GM18505 (cell line): ENCODE results near the gene MYOG.

Source experiments
- ATAC-seq: cut with Tn5 transposase; IDR thresholded peaks from one replicate; pipeline ENCODE4 v1.9.1; 2021; ENCODE audit not compliant: unreplicated experiment
- POLR2A ChIP-seq: IDR thresholded peaks from 4 replicates; pipeline ENCODE4 v1.6.1; 2011; ENCODE audit warnings: borderline replicate concordance; ENCODE audit not compliant: insufficient read depth, insufficient read length; ENCODE audit errors: extremely low read depth

The MYOG gene

DNA sequence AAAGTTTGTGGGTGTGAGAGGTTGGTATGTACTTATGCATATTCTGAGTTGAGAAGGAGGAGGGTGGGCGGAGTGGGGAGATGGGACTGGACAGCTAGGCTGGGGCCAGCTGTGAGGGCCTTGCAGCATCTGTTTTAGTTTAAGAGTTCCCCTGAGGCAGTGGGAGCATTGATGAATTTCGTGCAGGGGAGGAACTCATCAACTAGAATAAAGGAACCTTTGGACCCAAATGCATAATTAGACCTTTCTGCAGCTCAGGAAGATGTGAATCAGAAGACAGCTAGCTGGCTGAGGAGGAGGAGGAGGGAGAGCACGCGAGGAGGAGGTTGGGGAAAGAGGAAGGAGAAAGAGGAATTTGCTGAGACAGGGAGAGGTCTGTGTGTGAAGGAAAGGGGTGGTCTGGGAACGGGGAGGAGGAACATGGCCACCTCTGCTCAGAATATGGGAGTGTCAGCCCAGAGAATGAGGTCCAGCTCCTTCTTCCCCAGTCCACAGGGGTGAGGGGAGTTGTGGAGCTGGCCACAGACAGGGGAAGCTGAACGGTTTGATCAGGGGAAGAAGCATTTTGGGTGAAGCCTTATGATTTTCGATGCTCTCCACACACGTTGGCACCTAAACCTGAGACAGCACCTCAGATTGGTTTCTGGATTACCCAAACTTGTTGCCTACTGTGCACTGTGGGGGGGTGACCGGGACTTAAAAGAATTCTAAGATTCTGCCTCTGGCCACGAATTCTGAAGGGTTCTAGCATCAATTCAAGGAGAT is 27.7 kb downstream of the MYOG start:
- TF ChIP-seq POLR2A: no peak
- ATAC-seq: no peak

DNA sequence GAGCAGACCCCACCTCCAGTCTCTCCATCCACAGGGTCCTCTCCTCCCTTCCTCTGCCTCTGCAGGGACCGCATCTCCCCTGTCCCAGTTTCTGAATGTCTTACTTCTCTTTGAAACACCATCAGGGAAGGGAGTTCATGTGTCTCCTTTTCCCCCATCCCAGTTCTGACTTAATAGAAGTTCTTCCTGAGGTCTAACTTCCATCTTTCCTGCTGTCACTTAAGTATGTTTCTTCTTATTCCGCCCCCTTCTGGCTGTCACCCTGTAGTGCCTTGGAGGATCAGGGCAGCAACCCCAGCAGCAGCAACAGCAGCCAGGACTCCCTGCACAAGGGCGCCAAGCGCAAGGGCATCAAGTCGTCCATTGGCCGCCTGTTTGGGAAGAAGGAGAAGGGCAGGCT is 29.3 kb downstream of the MYOG start:
- no peak for TF ChIP-seq POLR2A
- no peak for ATAC-seq

DNA sequence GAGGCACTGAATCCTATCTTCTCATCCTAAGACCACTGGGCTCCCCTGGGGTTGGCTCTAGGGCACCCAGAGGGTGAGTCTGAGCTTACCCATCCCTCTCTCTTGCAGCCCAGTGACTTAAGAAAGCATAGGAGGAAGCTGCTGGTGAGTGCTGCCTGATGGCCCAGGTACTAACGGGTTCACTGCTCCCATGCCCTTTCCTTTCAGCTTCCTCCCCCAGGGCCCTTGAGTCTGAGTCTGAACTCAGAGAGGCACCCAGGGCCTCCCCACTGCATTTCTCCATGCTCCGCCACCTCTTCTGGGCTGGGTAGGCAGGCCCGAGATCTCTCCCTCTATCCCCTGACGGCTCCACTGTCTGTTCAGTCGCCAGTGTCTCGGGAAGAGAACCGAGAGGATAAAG is 29.8 kb downstream of the MYOG start:
- no peak for ATAC-seq
- TF ChIP-seq POLR2A: no peak

DNA sequence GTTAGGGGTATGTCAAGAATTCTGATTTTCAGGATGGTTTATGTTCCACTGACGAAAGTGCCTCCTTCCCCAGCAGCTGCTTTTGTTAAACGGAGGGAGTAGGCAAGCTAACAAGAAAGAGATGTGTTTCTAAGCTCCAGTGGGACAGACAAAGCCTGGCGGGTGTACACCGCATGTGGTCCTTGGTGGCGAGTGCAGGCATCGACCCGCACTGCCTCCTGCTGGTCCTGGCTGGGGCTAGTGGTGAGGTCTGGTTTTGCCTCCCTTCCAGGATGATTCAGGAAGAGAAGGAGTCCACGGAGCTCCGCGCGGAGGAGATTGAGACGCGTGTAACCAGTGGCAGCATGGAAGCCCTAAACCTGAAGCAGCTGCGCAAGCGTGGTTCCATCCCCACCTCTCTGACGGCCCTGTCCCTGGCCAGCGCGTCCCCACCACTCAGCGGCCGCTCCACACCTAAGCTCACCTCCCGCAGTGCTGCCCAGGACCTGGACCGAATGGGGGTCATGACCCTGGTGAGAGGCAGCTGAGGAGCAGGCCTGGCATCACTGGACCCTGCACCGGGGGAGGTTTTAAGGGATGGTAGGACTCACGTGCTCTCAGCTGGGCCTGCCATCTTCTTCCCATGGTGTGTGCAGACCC is 30.5 kb downstream of the MYOG start:
- TF ChIP-seq POLR2A: no peak
- no peak for ATAC-seq

DNA sequence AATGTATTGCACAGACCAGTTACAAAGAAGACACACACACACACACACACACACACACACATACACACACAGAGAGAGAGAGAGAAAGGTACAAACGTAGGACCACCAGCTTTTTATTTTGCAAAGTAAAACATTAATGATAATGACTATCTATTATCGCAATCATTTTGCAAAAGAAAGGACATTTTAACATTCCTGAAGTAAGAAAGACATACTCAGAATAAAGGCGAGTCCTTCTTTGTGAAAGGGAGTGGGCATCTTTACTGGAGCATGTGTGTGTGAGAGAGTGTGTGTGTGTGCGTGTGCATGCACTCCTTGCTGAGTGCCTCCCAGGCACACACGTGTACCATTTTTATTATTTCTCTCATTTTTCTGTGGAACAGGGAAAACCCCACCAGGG is 31.2 kb downstream of the MYOG start:
- no peak for TF ChIP-seq POLR2A
- no peak for ATAC-seq

DNA sequence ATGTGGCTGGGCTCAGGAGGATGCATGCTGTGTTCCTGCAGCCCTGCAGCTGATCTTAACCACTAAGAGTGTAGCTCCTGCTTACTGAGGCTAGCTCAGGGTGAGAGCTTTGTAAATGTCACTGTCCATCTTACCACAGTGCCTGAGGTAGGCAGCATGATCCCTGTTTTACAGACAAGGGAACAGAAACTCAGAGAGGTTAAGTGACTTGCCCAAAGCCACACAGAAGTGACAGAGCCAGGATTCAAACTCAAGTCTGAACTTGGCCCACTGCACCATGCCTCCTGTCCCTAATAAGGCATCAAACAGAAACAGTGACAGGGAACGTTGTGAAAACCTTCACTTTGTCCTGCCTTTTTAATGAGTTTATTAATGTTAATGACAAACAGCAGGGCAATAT is 31.6 kb downstream of the MYOG start:
- no peak for ATAC-seq

DNA sequence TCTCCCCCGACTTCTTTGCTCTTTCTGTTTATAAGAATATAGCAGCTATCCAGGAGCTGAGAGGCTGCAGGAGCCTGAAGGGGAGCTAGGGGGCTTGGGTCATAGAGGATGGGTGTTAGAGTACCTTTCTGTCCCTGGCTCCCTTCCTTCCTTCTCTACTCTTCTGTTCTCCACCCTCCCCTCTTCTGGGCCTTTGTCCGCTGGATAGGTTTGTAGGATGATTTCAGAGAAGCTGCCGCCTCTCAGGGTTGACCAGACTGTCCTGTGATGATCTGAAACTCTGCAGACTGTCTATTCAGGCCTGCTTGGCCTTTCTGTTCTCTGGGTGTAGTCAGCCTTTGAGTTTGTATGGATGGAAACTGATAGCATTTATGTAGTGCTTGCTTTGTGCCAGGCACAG is 33.2 kb downstream of the MYOG start:
- TF ChIP-seq POLR2A: no peak
- ATAC-seq: no peak

More for the DNA sequence above, 31.6 kb downstream of the MYOG start:
- no peak for TF ChIP-seq POLR2A

DNA sequence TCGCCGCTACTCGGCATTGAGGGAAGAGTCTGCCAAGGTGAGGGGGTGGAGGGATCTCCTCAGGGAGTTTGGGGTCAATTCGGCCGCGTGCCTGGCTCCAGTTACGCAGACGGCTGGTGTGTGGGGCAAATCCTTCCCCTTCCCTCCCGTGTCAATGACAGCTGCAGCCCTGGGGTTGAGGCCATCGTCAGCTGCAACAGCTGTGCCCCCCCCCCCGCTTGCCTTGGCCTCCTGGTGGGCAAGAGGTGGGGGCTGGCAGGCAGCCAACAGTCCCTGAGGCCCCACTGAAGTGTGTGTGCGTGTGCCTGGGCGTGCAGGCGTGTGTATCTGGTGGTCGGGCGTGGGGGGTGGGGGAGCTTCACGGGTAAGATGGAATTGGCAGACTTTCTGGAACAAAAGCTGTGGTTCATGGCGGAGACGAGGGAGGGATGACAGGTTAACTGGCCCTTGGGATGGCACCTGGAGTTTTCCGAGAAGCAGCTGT is 33.9 kb downstream of the MYOG start:
- no peak for TF ChIP-seq POLR2A
- ATAC-seq: no peak

DNA sequence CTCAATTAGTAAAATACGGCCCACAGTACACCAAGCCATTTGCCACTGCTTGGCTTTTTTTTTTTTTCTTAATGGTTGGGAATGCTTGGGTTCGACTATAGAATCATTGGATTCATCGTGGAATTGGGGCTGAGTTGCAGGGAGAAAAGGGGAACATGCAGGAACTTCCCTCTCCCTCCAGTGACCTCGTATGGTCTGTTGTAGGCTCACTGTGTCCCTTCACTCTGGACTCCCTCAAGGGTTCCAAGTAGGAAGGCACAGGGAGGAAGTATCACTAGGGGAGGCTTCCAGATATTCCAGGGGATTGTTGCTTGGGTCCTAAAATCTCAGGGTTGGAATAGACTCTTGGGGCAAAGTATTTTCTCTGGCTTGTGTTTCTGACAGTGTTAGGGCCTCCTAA is 35.0 kb downstream of the MYOG start:
- no peak for ATAC-seq
- no peak for TF ChIP-seq POLR2A

DNA sequence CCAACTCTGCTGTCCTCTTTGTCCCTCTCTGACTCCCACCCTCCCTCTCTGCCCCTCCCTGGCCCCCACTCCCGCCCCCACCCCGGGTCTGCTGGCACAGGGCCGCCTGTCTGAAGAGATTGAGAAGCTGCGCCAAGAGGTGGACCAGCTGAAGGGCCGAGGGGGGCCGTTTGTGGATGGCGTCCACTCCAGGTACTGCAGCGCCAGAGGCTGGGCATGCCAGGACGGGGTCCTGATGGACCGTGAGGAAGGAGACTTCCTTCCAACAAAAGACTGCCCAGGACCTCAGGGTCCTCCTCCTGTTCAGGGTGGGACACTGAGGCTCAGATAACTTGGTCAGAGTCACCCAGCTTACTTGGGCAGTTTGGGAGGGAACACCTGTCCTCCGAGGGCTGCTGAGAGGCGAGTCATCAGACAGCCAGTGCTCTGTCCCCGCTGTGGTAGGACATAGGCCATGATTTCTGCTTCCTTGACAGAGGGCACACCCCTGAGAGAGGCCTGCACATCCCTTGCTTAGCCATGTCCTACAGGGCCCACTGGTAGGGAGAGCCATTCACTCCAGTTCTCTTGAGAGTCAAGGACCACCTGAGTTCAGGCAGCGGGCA is 36.1 kb downstream of the MYOG start:
- no peak for TF ChIP-seq POLR2A
- no peak for ATAC-seq

DNA sequence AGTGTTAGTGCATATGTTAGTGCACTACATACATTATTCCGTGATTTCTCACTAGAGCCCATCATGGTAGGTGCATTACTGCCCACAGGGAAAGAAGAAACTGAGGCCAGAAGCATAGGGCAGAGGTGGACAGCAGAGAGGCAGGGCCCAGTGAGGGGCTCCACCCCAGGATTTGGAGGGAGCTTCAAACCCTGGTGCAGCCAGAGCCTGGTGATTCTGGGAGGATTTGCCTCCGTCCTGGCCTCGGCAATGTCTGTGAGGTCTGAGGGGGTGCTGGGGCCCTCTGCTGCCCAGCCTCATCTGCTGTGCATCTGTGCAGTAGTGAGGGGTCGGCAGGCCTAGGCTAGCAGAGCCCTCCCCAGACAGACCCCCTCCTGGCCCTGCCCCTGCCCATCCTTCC is 36.7 kb downstream of the MYOG start:
- ATAC-seq: no peak
- no peak for TF ChIP-seq POLR2A

DNA sequence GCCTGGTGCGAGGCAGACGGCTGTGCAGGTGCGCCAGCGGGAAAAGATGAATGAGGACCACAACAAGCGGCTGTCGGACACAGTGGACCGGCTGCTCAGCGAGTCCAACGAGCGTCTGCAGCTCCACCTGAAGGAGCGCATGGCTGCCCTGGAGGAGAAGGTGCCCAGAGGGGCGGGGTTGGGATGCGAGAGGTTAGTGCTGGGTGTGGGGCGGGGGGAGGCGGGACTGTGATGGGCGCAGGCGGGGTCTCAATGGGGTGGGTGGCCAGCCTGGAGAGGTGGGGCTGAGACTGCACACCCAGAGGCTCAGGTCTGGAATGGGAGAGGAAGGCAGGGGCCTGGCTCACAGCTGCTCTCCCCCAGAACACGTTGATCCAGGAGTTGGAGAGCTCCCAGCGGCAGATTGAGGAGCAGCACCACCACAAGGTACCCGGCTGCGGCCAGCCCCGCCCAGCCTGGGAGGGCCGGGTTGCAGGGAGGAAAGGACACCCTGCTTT is 37.2 kb downstream of the MYOG start:
- ATAC-seq: no peak
- TF ChIP-seq POLR2A: no peak

DNA sequence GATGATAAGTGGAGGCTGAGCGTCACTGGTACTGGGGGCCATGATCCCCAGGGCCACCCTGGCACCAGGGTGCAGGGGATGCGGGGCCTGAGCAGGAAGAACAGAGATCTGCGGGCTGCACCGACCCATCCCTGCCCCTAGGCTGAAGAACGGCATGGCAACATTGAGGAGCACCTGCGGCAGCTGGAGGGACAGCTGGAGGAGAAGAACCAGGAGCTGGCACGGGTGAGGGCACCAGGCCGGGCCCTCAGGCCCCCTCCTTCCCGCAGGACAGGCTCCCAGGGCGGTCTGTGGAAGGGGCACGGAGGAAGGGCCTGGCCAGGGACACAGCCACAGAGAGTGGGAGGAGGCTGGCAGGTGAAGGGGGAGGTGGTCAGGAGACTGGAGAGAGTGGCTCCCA is 37.7 kb downstream of the MYOG start:
- no peak for ATAC-seq
- no peak for TF ChIP-seq POLR2A
